GM12891 (cell line): ENCODE data around the gene PIAS1.

ENCODE experiments used
- DNase-seq: peaks from one replicate; pipeline ENCODE4 v3.0.0; 2011; ENCODE audit warnings: low spot score; ENCODE audit not compliant: insufficient read length
- FAIRE-seq: peaks from 2 replicates; lab custom pipeline; 2011; peaks lifted over from hg19 to GRCh38; lab: Jason Lieb, UNC
- PAX5 ChIP-seq: IDR thresholded peaks from 2 replicates; pipeline ENCODE4 v1.6.1; 2011; ENCODE audit warnings: low read length, moderate library complexity, mild to moderate bottlenecking; ENCODE audit not compliant: insufficient read depth, severe bottlenecking
- POLR2A ChIP-seq: IDR thresholded peaks from 2 replicates; pipeline ENCODE4 v1.6.1; 2011; ENCODE audit warnings: low read depth, low read length, control low read depth
- POLR2AphosphoS5 ChIP-seq: IDR thresholded peaks from 2 replicates; pipeline ENCODE4 v1.6.1; 2011; ENCODE audit warnings: low read depth, low read length, control low read depth
- POU2F2 ChIP-seq: IDR thresholded peaks from 2 replicates; pipeline ENCODE4 v1.6.1; 2011; ENCODE audit warnings: low read depth, mild to moderate bottlenecking, control low read depth, low read length, moderate library complexity
- SPI1 ChIP-seq: IDR thresholded peaks from 2 replicates; pipeline ENCODE4 v1.6.1; 2011; ENCODE audit warnings: low read depth, low read length, control low read depth
- TAF1 ChIP-seq: IDR thresholded peaks from 2 replicates; pipeline ENCODE4 v1.6.1; 2011; ENCODE audit warnings: low read depth, low read length, control low read depth

Gene PIAS1

DNA sequence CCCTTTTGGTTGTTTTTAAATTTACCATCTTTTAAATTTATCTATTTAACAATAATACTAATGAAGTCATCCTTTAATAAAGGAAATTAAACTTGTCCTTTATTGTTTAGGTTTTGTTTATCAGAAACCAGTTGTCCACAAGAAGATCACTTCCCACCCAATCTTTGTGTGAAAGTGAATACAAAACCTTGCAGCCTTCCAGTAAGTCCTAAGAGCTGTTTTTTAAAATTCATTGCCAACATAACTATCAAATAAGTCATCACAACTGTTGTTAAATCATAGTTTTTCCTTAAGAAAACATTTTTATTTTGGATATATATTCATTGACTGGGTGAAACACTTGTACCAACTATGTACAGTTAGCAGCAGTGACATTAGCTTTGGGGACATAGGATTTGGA is 91.6 kb downstream of the PIAS1 start:
- TF ChIP-seq POLR2AphosphoS5 (no peak), SPI1 (no peak), PAX5 (no peak), TAF1 (no peak), POLR2A (no peak), POU2F2 (no peak)
- FAIRE-seq (no peak), DNase-seq (no peak)

DNA sequence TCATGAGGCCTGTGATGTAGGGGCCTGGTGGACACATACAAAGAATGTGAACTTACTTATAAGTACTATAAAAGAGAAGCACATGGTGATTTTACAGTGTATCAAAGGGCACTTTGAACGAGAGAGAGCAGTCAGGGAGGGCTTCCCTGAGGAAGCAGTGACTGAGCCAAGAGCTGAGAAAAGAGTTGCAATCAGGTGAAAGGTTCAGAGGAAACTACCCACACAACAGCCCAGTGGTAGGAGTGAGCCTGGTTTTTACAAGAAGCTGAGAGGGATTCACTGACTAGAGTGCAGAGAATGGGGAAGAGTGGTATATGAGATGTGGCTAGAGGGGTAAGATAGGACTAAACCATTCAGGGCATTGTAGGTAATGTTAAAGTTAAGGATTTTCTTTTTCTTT is 93.9 kb downstream of the PIAS1 start:
- DNase-seq (no peak), FAIRE-seq (peak; percentile 31)
- TF ChIP-seq POLR2A, result no peak
- no peak for TF ChIP-seq POLR2AphosphoS5
- TF ChIP-seq POU2F2, result no peak
- no peak for TF ChIP-seq PAX5
- TF ChIP-seq TAF1, result no peak
- no peak for TF ChIP-seq SPI1

DNA sequence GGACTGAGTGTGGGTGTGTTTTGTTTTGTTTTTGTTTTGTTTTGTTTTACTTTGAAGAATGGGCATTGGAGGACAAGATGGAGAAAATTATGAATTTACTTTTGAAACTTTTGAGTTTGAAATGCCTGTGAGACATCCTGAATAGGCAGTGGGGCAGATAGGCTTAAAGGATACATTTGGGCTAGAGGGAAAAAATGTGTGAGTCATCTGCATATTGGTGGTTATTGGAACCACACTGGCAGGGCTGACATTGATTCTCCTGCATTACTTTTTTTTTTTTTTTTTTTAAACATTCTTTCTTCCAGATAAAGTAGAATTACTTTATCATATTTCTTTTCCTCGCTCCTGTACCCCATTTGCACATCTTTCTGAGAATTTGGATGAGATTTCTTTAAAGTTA is 94.9 kb downstream of the PIAS1 start:
- TF ChIP-seq POU2F2 (no peak), SPI1 (no peak), POLR2A (no peak), PAX5 (no peak), POLR2AphosphoS5 (no peak), TAF1 (no peak)
- DNase-seq, result no peak
- no peak for FAIRE-seq

- TF ChIP-seq POLR2A, result no peak
- no peak for TF ChIP-seq SPI1
- DNase-seq, result no peak
- no peak for FAIRE-seq
These were observed 96.1 kb downstream of the PIAS1 start for GRCh38 chr15:68150187-68150586.

DNA sequence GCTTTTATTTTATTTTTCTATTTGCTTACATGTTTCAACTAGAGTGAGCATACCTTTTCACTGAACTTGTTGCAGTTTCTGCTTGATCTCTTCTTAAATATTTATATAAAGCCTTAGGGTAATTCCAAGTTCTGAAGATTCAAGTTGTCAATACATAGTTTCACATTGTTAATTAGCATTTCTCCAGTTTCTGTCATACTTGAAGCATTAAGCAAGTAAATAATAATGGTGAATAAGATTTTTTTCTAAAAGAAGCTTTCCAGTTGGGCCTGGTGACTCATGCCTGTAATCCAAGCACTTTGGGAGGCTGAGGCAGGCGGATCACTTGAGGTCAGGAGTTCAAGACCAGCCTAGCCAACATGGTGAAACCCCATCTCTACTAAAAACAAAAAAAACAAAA is 97.2 kb downstream of the PIAS1 start:
- no peak for DNase-seq
- TF ChIP-seq POLR2AphosphoS5 (no peak), SPI1 (no peak), TAF1 (no peak), PAX5 (no peak), POLR2A (no peak), POU2F2 (no peak)
- no peak for FAIRE-seq

GRCh38 chr15:68152342-68152741 is 98.2 kb downstream of the PIAS1 start:
- FAIRE-seq (no peak), DNase-seq (no peak)
- TF ChIP-seq POLR2A, result no peak
- no peak for TF ChIP-seq POLR2AphosphoS5
- no peak for TF ChIP-seq PAX5
- no peak for TF ChIP-seq POU2F2
- no peak for TF ChIP-seq SPI1
- TF ChIP-seq TAF1, result no peak

- TF ChIP-seq SPI1 (no peak), POLR2AphosphoS5 (no peak), PAX5 (no peak), TAF1 (no peak), POU2F2 (no peak), POLR2A (no peak)
- FAIRE-seq (peak; percentile 75), DNase-seq (no peak)
These were observed 100.9 kb downstream of the PIAS1 start for GRCh38 chr15:68154923-68155559.

- FAIRE-seq, result peak; percentile 52
- peak; percentile 70 for TF ChIP-seq SPI1
- no peak for TF ChIP-seq POU2F2
- DNase-seq, result no peak
These were observed 103.0 kb downstream of the PIAS1 start for GRCh38 chr15:68157074-68157473.

DNA sequence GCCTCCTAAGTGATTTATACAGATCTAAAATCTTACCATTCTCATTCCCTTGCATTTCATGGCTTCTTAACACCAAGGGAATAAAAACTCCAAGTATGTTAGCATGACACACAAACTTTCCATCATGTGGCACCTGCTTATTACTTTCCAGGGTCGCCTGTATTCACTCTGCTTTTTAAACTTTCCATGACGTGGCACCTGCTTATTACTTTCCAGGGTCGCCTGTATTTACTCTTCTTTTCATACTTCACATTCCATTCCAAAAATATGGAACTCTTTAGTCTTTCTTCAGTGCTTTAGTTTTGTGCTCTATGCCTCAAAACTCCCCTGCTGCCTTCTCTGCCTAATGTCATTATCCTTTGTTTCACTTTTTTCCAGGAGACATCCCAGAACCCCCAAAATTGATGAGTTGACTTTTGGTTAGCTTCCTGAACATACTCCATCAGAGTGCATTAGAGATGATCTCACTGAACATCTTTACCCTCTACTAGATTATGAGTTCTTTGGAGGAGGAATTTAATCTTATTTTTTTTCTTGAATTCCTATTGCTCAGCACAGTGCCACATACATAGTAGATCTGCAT is 104.0 kb downstream of the PIAS1 start:
- DNase-seq (no peak), FAIRE-seq (no peak)
- TF ChIP-seq PAX5 (no peak), POU2F2 (no peak), SPI1 (no peak), TAF1 (no peak), POLR2A (no peak), POLR2AphosphoS5 (no peak)

DNA sequence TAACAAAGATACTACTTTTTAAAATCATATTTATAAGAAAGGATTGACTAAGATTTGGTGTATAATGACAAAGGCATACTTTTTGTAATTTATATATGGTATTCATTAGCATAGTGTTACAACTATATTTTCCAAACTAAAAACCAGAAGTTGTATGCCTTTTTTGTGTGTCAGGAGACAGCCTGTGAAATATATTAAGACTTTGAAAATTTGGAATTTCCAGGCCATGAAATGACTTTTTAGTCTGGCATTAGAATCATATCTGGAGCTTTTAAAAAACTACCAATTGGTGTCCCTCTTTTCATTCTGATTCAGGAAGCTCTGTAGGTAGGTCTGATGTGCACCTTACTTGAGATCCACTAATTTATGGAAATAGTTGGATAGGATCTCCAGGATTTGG is 109.1 kb downstream of the PIAS1 start:
- TF ChIP-seq POU2F2 (no peak), TAF1 (no peak), PAX5 (no peak), SPI1 (no peak), POLR2AphosphoS5 (no peak), POLR2A (no peak)
- DNase-seq (no peak), FAIRE-seq (no peak)
